GM19043 (cell line): ENCODE data around the gene HADHA.

ENCODE experiments used
- ATAC-seq: cut with Tn5 transposase; IDR thresholded peaks from one replicate; pipeline ENCODE4 v1.9.1; 2021; ENCODE audit warnings: low read depth; ENCODE audit not compliant: unreplicated experiment

HADHA gene

GRCh38 chr2:26148501-26148900, 95.9 kb downstream of the HADHA start:
- ATAC-seq: no peak

GRCh38 chr2:26144953-26145680, 99.3 kb downstream of the HADHA start:
- ATAC-seq: no peak

- ATAC-seq: no peak
Observed at GRCh38 chr2:26144031-26144430, 100.4 kb downstream of the HADHA start.

- no peak for ATAC-seq
Observed at GRCh38 chr2:26141145-26141769, 103.2 kb downstream of the HADHA start.
